GM12878 (cell line): ENCODE results near the gene OR52K2.

Experiments
- CEBPB ChIP-seq, 2 experiments: fragments of 150-350 bp in 1 of 2; IDR thresholded peaks; 2 replicates each; pipeline ENCODE4 v1.6.1; 2012 to 2014; ENCODE audit warnings: low read depth in 2 of 2, low read length in 2 of 2, borderline replicate concordance in 1 of 2, inconsistent platforms in 1 of 2
- CHD1 ChIP-seq: IDR thresholded peaks from 2 replicates; pipeline ENCODE4 v1.6.1; 2012; ENCODE audit warnings: low read depth, low read length, improper control_type of control experiment
- CREB1 ChIP-seq: IDR thresholded peaks from 2 replicates; pipeline ENCODE4 v1.6.1; 2012; ENCODE audit warnings: low read depth, mild to moderate bottlenecking, inconsistent platforms
- CTCF ChIP-seq, 3 experiments: IDR thresholded peaks in 2 of 3; conservative IDR thresholded peaks in 1 of 3; 2 replicates each; pipeline ENCODE4 v1.5.1; 2011; ENCODE audit warnings: low read depth in 3 of 3, low read length in 3 of 3, mild to moderate bottlenecking in 3 of 3, control low read depth in 2 of 3, moderate library complexity in 2 of 3, inconsistent platforms in 1 of 3, mixed read lengths in 1 of 3; ENCODE audit not compliant: control insufficient read depth in 2 of 3, insufficient read depth in 1 of 3; ENCODE audit errors: extremely low read depth in 1 of 3
- CUX1 ChIP-seq: IDR thresholded peaks from 2 replicates; pipeline ENCODE4 v1.6.1; 2012; ENCODE audit warnings: improper control_type of control experiment, low read depth, low read length; ENCODE audit not compliant: insufficient replicate concordance
- EP300 ChIP-seq, 2 experiments: fragments of 150-350 bp in 1 of 2; IDR thresholded peaks; 2 replicates each; pipeline ENCODE4 v1.6.1; 2011 to 2012; ENCODE audit warnings: low read depth in 2 of 2, low read length in 2 of 2, borderline replicate concordance in 1 of 2, improper control_type of control experiment in 1 of 2, inconsistent platforms in 1 of 2; ENCODE audit not compliant: control insufficient read depth in 1 of 2
- NBN ChIP-seq: fragments of 450-650 bp; IDR thresholded peaks from 2 replicates; pipeline ENCODE4 v1.6.1; 2016
- POLR2A ChIP-seq: IDR thresholded peaks from 2 replicates; pipeline ENCODE4 v1.6.1; 2011; ENCODE audit warnings: low read depth, mild to moderate bottlenecking, low read length
- SP1 ChIP-seq: IDR thresholded peaks from one replicate; pipeline ENCODE4 v1.6.1; 2011; ENCODE audit warnings: low read depth, low read length
- STAT1 ChIP-seq: fragments of 450-650 bp; conservative IDR thresholded peaks from 2 replicates; pipeline ENCODE4 v1.6.1; 2014; ENCODE audit warnings: antibody characterized with exemption, mild to moderate bottlenecking
- ZSCAN29 ChIP-seq: fragments of 450-650 bp; IDR thresholded peaks from 2 replicates; pipeline ENCODE4 v1.6.1; 2017; ENCODE audit warnings: mild to moderate bottlenecking, moderate library complexity
- ZZZ3 ChIP-seq: IDR thresholded peaks from 2 replicates; pipeline ENCODE4 v1.6.1; 2011; ENCODE audit warnings: low read depth; ENCODE audit not compliant: control insufficient read depth, insufficient read length

GRCh38 chr11:4481240-4481582, 32.1 kb downstream of the OR52K2 start:
- TF ChIP-seq EP300 (IDR thresholded peaks at IDR 0.05; ENCODE audit: borderline replicate concordance in 1 of 2, control insufficient read depth in 1 of 2, low read depth in 2 of 2, low read length in 2 of 2) = no peak
- no peak for TF ChIP-seq CEBPB (IDR thresholded peaks at IDR 0.05; ENCODE audit: borderline replicate concordance in 1 of 2, low read depth in 2 of 2, low read length in 2 of 2)
- no peak for TF ChIP-seq ZSCAN29
- no peak for TF ChIP-seq CTCF (IDR thresholded peaks at IDR 0.05 in 2 of 3, conservative IDR thresholded peaks at IDR 0.05 in 1 of 3; ENCODE audit: control insufficient read depth in 2 of 3, extremely low read depth in 1 of 3, insufficient read depth in 1 of 3, low read depth in 3 of 3, low read length in 3 of 3)
- TF ChIP-seq POLR2A = no peak
- TF ChIP-seq NBN = no peak
- no peak for TF ChIP-seq ZZZ3
- TF ChIP-seq CUX1 = no peak
- no peak for TF ChIP-seq SP1
- no peak for TF ChIP-seq CREB1
- TF ChIP-seq STAT1 = no peak
- TF ChIP-seq CHD1 = no peak
